K562 (cell line): Measurements from ENCODE around the gene KRT1. TPM values are rescaled to one million over a fixed set of nuclear protein-coding genes. Genes with fewer than 3 reads are reported as not detected.

Experiments used
- ATAC-seq: fragments of 200-7000 bp; cut with Tn5 transposase; 3 replicates; pipeline ENCODE4 v1.9.1; 2020; ENCODE audit warnings: moderate library complexity
- Bru-seq: library from RNA; stranded (reverse); fragments of 400-500 nt; gene quantifications from one replicate; lab custom pipeline; 2021; lab: Mats Ljungman, UMichigan
- BruChase-seq, 2 experiments: library from RNA; stranded (reverse); fragments of 400-500 nt; gene quantifications; one replicate each; lab custom pipeline; 2021; lab: Mats Ljungman, UMichigan
- BruUV-seq: library from RNA; stranded (reverse); fragments of 400-500 nt; replicated peaks from 2 replicates; lab custom pipeline; 2021; lab: Mats Ljungman, UMichigan
- CTCF ChIA-PET: fragments of 300-600 bp; formaldehyde crosslinking; extraction: SDS; loops from one replicate; lab custom pipeline; 2021; ENCODE audit warnings: low intra/inter-chr PET ratio; lab: Yijun Ruan, JAX
- POLR2A ChIA-PET: fragments of 300-600, 350-650 bp; sonication (Branson Sonifier 250); formaldehyde crosslinking; extraction: SDS; loops from one replicate; lab custom pipeline; 2021; ENCODE audit warnings: antibody characterized with exemption, inconsistent platforms; lab: Yijun Ruan, JAX
- DNase-seq, 4 experiments: peaks; one replicate each; pipeline versions ENCODE4 v3.0.0 to v3.0.0-alpha.2; 2011 to 2018; ENCODE audit warnings: low spot score in 3 of 4, mixed read lengths in 3 of 4; ENCODE audit errors: extremely low read depth in 1 of 4
- FAIRE-seq: peaks from 2 replicates; lab custom pipeline; 2011; peaks lifted over from hg19 to GRCh38; lab: Jason Lieb, UNC
- H2AFZ ChIP-seq: 2 replicates; pipeline ENCODE4 v1.6.0; 2011; ENCODE audit warnings: low read depth, low read length, control low read depth, inconsistent platforms
- H3K27ac ChIP-seq: fragments of 200-600 bp; 3 replicates; pipeline ENCODE4 v1.8.0; 2011; ENCODE audit warnings: low read depth, mild to moderate bottlenecking, control low read depth, inconsistent platforms, low read length, moderate library complexity, mixed read lengths; ENCODE audit errors: extremely low read depth
- H3K27me3 ChIP-seq, 2 experiments: fragments of 300-600 bp in 1 of 2; 2 replicates in 1 of 2; 3 replicates in 1 of 2; pipeline versions ENCODE4 v1.6.0 to v1.8.0; 2011; ENCODE audit warnings: inconsistent platforms in 2 of 2, low read length in 2 of 2, mild to moderate bottlenecking in 1 of 2, mixed read lengths in 1 of 2, moderate library complexity in 1 of 2; ENCODE audit not compliant: control insufficient read depth in 2 of 2, insufficient read depth in 2 of 2
- H3K36me3 ChIP-seq: fragments of 300-600 bp; 3 replicates; pipeline ENCODE4 v1.8.0; 2011; ENCODE audit warnings: mild to moderate bottlenecking, low read length, inconsistent platforms; ENCODE audit not compliant: control insufficient read depth, insufficient read depth
- H3K4me1 ChIP-seq, 2 experiments: fragments of 200-600 bp in 1 of 2; replicated peaks in 1 of 2; 2 replicates in 1 of 2; 3 replicates in 1 of 2; pipeline versions ENCODE4 v1.5.1 to v1.8.0; 2011; ENCODE audit warnings: inconsistent platforms in 2 of 2, low read length in 2 of 2, mild to moderate bottlenecking in 1 of 2, mixed read lengths in 1 of 2, moderate library complexity in 1 of 2; ENCODE audit not compliant: control insufficient read depth in 2 of 2, insufficient read depth in 2 of 2
- H3K4me2 ChIP-seq: 2 replicates; pipeline ENCODE4 v1.6.1; 2011; ENCODE audit warnings: low read length, control low read depth, inconsistent platforms, mixed read lengths; ENCODE audit not compliant: insufficient read depth
- H3K4me3 ChIP-seq: fragments of 200-600 bp; sonication (generic), shearing (Covaris generic); 2 replicates; pipeline ENCODE4 v1.5.1; 2016; ENCODE audit warnings: control low read depth, inconsistent platforms
- H3K79me2 ChIP-seq: fragments of 200-600 bp; 3 replicates; pipeline ENCODE4 v1.8.0; 2011; ENCODE audit warnings: low read length, inconsistent platforms; ENCODE audit not compliant: control insufficient read depth, insufficient read depth
- H3K9ac ChIP-seq, 2 experiments: 2 replicates each; pipeline versions ENCODE4 v1.6.0 to v1.6.1; 2011; ENCODE audit warnings: low read depth in 2 of 2, low read length in 2 of 2, control low read depth in 1 of 2, inconsistent platforms in 1 of 2, mild to moderate bottlenecking in 1 of 2, mixed read lengths in 1 of 2; ENCODE audit not compliant: insufficient read depth in 1 of 2
- H3K9me1 ChIP-seq: one replicate; pipeline ENCODE4 v1.6.0; 2011; ENCODE audit warnings: inconsistent platforms, mild to moderate bottlenecking, low read length, moderate library complexity; ENCODE audit not compliant: control insufficient read depth, insufficient read depth
- H3K9me3 ChIP-seq: replicated peaks from 2 replicates; pipeline ENCODE4 v1.5.1; 2011; ENCODE audit warnings: low read depth, low read length, inconsistent platforms; ENCODE audit not compliant: control insufficient read depth, insufficient read depth
- H4K20me1 ChIP-seq: replicated peaks from 2 replicates; pipeline ENCODE4 v1.6.1; 2011; ENCODE audit warnings: low read length, inconsistent platforms, mixed read lengths; ENCODE audit not compliant: control insufficient read depth, insufficient read depth
- CREB5 ChIP-seq: fragments of 250-450 bp; sonication (Bioruptor Pico); IDR thresholded peaks from 2 replicates; pipeline ENCODE4 v1.5.0; 2020; ENCODE audit warnings: mild to moderate bottlenecking
- MED1 ChIP-seq: sonication (generic); formaldehyde crosslinking; IDR thresholded peaks from 2 replicates; pipeline ENCODE4 v1.8.1; 2023; ENCODE audit warnings: missing genetic modification reagents, borderline replicate concordance
- SRSF3 ChIP-seq: fragments of 200-400 bp; formaldehyde crosslinking; IDR thresholded peaks from 2 replicates; pipeline ENCODE4 v1.6.1; 2016; ENCODE audit warnings: mild to moderate bottlenecking, low read length, moderate library complexity; ENCODE audit not compliant: insufficient read depth
- ZNF133 ChIP-seq: fragments of 250-450 bp; sonication (Bioruptor Pico); IDR thresholded peaks from 2 replicates; pipeline ENCODE4 v1.4.0; 2020; ENCODE audit warnings: mild to moderate bottlenecking
- ZNF316 ChIP-seq: fragments of 450-650 bp; IDR thresholded peaks from 2 replicates; pipeline ENCODE4 v1.6.1; 2016
- WGBS: fragments of 100-300 bp; shearing (Covaris generic); methylation state at CpG from one replicate; pipeline ENCODE4 v1.1.6; 2016; ENCODE audit warnings: low coverage, mixed read lengths; ENCODE audit not compliant: insufficient coverage; ENCODE audit errors: missing lambda C conversion rate; 5-methylcytosine and 5-hydroxymethylcytosine counted together
- in situ Hi-C: fragments of 300-500 bp; cut with MboI; formaldehyde crosslinking; loops from 4 replicates; pipeline ENCODE4 v1.15.0; 2018; ENCODE audit warnings: inconsistent platforms, mixed read lengths
- intact Hi-C: fragments of 100-400 bp; cut with micrococcal nuclease; formaldehyde crosslinking; loops from 2 replicates; pipeline ENCODE4 v1.14.2; 2022
- long read RNA-seq, 3 experiments: library from polyadenylated mRNA in 2 of 3; library from RNA in 1 of 3; unstranded in 2 of 3; stranded (forward) in 1 of 3; transcript quantifications; one replicate each; pipeline ENCODE4 v2.0.0, GENCODE V29; 2019 to 2022
- polyA minus RNA-seq, 3 experiments: library from RNA; depleted of rRNA, polyadenylated mRNA; stranded (reverse); fragments of >200 nt; gene quantifications; 2 replicates each; pipeline ENCODE4 v1.2.3, GENCODE V29; 2011
- polyA plus RNA-seq, 8 experiments: library from polyadenylated mRNA; depleted of rRNA in 4 of 8; stranded (reverse) in 5 of 8; unstranded in 3 of 8; fragments of >200 nt; fragmentation: Nextera tagmentation in 2 of 8; fragmentation: Illumina TruSeq in 1 of 8; extraction: Ambion mirVana in 2 of 8; extraction: Trizol in 1 of 8; gene quantifications; 2 replicates each; pipeline versions ENCODE4 v1.2.1 to v1.2.3, GENCODE V29; 2011 to 2014; ENCODE audit warnings: inconsistent platforms in 1 of 8, missing spikeins in 1 of 8
- total RNA-seq, 7 experiments: library from RNA; depleted of rRNA in 6 of 7; stranded (reverse); fragments of >200 nt in 6 of 7; fragmentation: Illumina TruSeq in 2 of 7; extraction: Trizol in 2 of 7; gene quantifications; 2 replicates each; pipeline versions ENCODE4 v1.2.1 to v1.2.3, GENCODE V29; 2011 to 2021; ENCODE audit warnings: low replicate concordance in 1 of 7
- TF ChIP-seq, protein P1 (sequence below): sonication (generic); formaldehyde crosslinking; IDR thresholded peaks from 2 replicates; pipeline ENCODE4 v1.8.0; 2023; ENCODE audit warnings: missing genetic modification reagents, mild to moderate bottlenecking, borderline replicate concordance
- TF ChIP-seq, protein P2 (sequence below): sonication (generic); formaldehyde crosslinking; IDR thresholded peaks from 2 replicates; pipeline ENCODE4 v1.8.0; 2022; ENCODE audit warnings: mild to moderate bottlenecking, missing genetic modification reagents

The KRT1 gene
- total RNA-seq (2011; cell fraction: chromatin; rRNA removed; ENCODE audit: low replicate concordance) = not detected in 2 replicates
- total RNA-seq (2011; cell fraction: nucleolus; rRNA removed) = not detected in 2 replicates
- total RNA-seq (2011; cell fraction: nucleoplasm; rRNA removed) = not detected in 2 replicates
- total RNA-seq (2014; rRNA removed) (not detected in 2 replicates), total RNA-seq (2014; rRNA removed; fragmentation: Illumina TruSeq; extraction: Trizol) (not detected in 2 replicates), total RNA-seq (2015; rRNA removed; fragmentation: Illumina TruSeq; extraction: Trizol) (0.11 and 0.18 TPM in 2 replicates), total RNA-seq (2021) (not detected in 2 replicates), polyA plus RNA-seq (2011; rRNA removed) (not detected in 2 replicates), polyA plus RNA-seq (2014; fragmentation: Illumina TruSeq; extraction: Trizol) (not detected in 2 replicates), polyA plus RNA-seq (2014; fragmentation: Nextera tagmentation; extraction: Ambion mirVana) (not detected), polyA plus RNA-seq (2014; rRNA removed) (not detected in 2 replicates), polyA minus RNA-seq (2011; rRNA and poly(A)+ RNA removed) (not detected in 2 replicates), Bru-seq, nascent RNA (not detected), BruChase-seq, experiment 1, labeled RNA remaining after a 2-hour chase (not detected), BruChase-seq, experiment 2, labeled RNA remaining after a 6-hour chase (not detected)
- not detected in 2 replicates for polyA plus RNA-seq (2011; cell fraction: cytosol; rRNA removed)
- not detected in 2 replicates for polyA plus RNA-seq (2011; cell fraction: nucleus; rRNA removed)
- 0.33 TPM in 1 of 2 replicates, not detected in the other for polyA plus RNA-seq (2012)
- polyA minus RNA-seq (2011; cell fraction: cytosol; rRNA and poly(A)+ RNA removed) = not detected in 2 replicates
- not detected in 2 replicates for polyA minus RNA-seq (2011; cell fraction: nucleus; rRNA and poly(A)+ RNA removed)
- long read RNA-seq, experiment 1 = 0 reads
- long read RNA-seq, experiment 2 = 0 reads
- long read RNA-seq, experiment 3 = 0 reads

DNA sequence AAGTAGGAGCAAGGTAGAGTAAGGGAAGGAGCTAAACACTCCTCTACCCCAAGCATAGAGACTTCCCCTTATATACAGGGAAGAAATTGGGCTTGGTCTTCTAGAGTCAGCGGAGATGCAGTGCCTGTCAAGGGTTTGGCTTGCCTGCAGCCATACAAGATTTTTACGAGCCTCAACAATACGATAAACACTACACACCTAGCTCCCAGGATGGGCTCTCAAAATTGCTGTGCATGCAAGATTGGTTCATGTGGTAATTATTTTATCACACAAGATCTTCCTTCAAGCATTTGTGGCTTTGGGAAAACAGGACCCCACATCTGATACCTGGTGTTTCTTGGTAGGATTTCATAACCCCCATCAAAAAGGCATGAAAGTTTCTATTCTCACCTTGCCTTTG, at the start of gene KRT1:
KRT1 (minus strand) TSS at position 45 of the 400 bp plus-strand sequence. CDS start 59 bp downstream, outside the sequence.
- FAIRE-seq (no peak), DNase-seq (no peak), ATAC-seq (no peak)
- no peaks in the 10 kb centered on the region for H4K20me1 ChIP-seq
- TF ChIP-seq MED1 (no peak), ZNF316 (peak; percentile 32; the same call in 1 of the 2 replicates), CREB5 (CRISPR knock-in tag) (no peak), ZNF133 (CRISPR knock-in tag) (no peak), SRSF3 (no peak)
- TF ChIP-seq, protein P1, sequence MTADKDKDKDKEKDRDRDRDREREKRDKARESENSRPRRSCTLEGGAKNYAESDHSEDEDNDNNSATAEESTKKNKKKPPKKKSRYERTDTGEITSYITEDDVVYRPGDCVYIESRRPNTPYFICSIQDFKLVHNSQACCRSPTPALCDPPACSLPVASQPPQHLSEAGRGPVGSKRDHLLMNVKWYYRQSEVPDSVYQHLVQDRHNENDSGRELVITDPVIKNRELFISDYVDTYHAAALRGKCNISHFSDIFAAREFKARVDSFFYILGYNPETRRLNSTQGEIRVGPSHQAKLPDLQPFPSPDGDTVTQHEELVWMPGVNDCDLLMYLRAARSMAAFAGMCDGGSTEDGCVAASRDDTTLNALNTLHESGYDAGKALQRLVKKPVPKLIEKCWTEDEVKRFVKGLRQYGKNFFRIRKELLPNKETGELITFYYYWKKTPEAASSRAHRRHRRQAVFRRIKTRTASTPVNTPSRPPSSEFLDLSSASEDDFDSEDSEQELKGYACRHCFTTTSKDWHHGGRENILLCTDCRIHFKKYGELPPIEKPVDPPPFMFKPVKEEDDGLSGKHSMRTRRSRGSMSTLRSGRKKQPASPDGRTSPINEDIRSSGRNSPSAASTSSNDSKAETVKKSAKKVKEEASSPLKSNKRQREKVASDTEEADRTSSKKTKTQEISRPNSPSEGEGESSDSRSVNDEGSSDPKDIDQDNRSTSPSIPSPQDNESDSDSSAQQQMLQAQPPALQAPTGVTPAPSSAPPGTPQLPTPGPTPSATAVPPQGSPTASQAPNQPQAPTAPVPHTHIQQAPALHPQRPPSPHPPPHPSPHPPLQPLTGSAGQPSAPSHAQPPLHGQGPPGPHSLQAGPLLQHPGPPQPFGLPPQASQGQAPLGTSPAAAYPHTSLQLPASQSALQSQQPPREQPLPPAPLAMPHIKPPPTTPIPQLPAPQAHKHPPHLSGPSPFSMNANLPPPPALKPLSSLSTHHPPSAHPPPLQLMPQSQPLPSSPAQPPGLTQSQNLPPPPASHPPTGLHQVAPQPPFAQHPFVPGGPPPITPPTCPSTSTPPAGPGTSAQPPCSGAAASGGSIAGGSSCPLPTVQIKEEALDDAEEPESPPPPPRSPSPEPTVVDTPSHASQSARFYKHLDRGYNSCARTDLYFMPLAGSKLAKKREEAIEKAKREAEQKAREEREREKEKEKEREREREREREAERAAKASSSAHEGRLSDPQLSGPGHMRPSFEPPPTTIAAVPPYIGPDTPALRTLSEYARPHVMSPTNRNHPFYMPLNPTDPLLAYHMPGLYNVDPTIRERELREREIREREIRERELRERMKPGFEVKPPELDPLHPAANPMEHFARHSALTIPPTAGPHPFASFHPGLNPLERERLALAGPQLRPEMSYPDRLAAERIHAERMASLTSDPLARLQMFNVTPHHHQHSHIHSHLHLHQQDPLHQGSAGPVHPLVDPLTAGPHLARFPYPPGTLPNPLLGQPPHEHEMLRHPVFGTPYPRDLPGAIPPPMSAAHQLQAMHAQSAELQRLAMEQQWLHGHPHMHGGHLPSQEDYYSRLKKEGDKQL (CRISPR knock-in tag) = no peak
- TF ChIP-seq, protein P2, sequence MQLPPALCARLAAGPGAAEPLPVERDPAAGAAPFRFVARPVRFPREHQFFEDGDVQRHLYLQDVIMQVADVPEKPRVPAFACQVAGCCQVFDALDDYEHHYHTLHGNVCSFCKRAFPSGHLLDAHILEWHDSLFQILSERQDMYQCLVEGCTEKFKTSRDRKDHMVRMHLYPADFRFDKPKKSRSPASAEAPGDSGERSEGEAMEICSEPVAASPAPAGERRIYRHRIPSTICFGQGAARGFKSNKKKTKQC (CRISPR knock-in tag) = no peak
- no peaks in the 10 kb centered on the region for H3K36me3 ChIP-seq
- CTCF ChIA-PET = no interaction called here
- 0% methylated on average over 3 of the region's 3 CpGs for WGBS
- no peaks in the 10 kb centered on the region for H3K9me1 ChIP-seq
- H3K27ac ChIP-seq = no peak within 1 kb of the TSS
- no peaks in the 10 kb centered on the region for H3K79me2 ChIP-seq
- no peak within 1 kb of the TSS for H3K4me3 ChIP-seq
- peaks cover 0 to 2% of the 10 kb centered on the region in 2 experiments; a peak in 1 of 5 replicates for H3K4me1 ChIP-seq
- H3K27me3 ChIP-seq = peaks cover 21 to 47% of the 10 kb centered on the region in 2 experiments
- POLR2A ChIA-PET = interaction anchor here (0.7 to 2.1 kb wide), 5 partner anchors 10 to 65 kb away, joined by 3 to 4 read pairs (median 3); no protein-coding TSS in a partner anchor
- no peak within 1 kb of the TSS for H2AFZ ChIP-seq
- in situ Hi-C loops (no loop called here), intact Hi-C loops (no loop called here)
- no peak within 1 kb of the TSS for H3K4me2 ChIP-seq
- no TSS peak for BruUV-seq
- no peak within 1 kb of the TSS for H3K9ac ChIP-seq
- no peaks in the 10 kb centered on the region for H3K9me3 ChIP-seq
